ENCODE results near the gene NFATC2. TPM values are rescaled to one million over a fixed set of nuclear protein-coding genes. Genes with fewer than 3 reads are reported as not detected.

NFATC2 gene
- total and polyA plus RNA-seq, 2 of the 4 experiments (the other 2 are of a cell fraction): 0.18 to 0.38 TPM

GRCh38 chr20:51469578-51470498 lies 72.7 kb downstream of the NFATC2 start:
- H3K4ac ChIP-seq (ENCODE audit: low read depth, low read length): no peak overlapping the region
- no peak overlapping the region for H3K56ac ChIP-seq (ENCODE audit: extremely low read depth, insufficient read depth, low read length)
- ATAC-seq (ENCODE audit: low read depth) (no peak), DNase-seq (no peak)
- peak overlapping the region; percentile 1 for H2AFZ ChIP-seq (replicated peaks; ENCODE audit: low read length, poor library complexity)
- no TSS peak for BruUV-seq (replicated peaks)
- no peak overlapping the region for H3K27ac ChIP-seq (ENCODE audit: insufficient read depth, low read length)
- H4K5ac ChIP-seq (ENCODE audit: low read depth, low read length): no peak overlapping the region
- no peak overlapping the region for H2BK120ac ChIP-seq (ENCODE audit: low read depth, low read length)
- H4K20me1 ChIP-seq (ENCODE audit: insufficient read depth, low read length): no peaks in the 10 kb centered on the region
- H3K9ac ChIP-seq (ENCODE audit: low read depth, low read length): no peak overlapping the region
- ChIA-PET POLR2A (ENCODE audit: unreplicated experiment) (no interaction called here), CTCF (no interaction called here)
- no peak overlapping the region for H4K8ac ChIP-seq (ENCODE audit: low read depth in 2 of 2, low read length in 2 of 2)
- H2BK20ac ChIP-seq (ENCODE audit: low read depth, low read length): no peak overlapping the region
- no peak overlapping the region for H3K14ac ChIP-seq (replicated peaks; ENCODE audit: low read depth, low read length)
- no peaks in the 10 kb centered on the region for H3K27me3 ChIP-seq (ENCODE audit: control insufficient read depth, insufficient read depth, low read length)
- no peak overlapping the region for H3K4me3 ChIP-seq (ENCODE audit: insufficient read depth, low read depth, low read length)
- H3K9me1 ChIP-seq (ENCODE audit: insufficient read depth, low read length): no peaks in the 10 kb centered on the region
- H3K23ac ChIP-seq (ENCODE audit: low read depth, low read length): no peak overlapping the region
- in situ Hi-C loops (cut with MboI; ENCODE audit: low sequenced_read_pairs) (no loop called here), intact Hi-C loops (cut with micrococcal nuclease) (no loop called here), dilution Hi-C loops (cut with HindIII; ENCODE audit: low sequenced_read_pairs, unreplicated experiment) (no loop called here)
- H3K36me3 ChIP-seq (ENCODE audit: control insufficient read depth, insufficient read depth, low read length): no peaks in the 10 kb centered on the region
- H2BK15ac ChIP-seq (ENCODE audit: low read depth, low read length): no peak overlapping the region
- no peaks in the 10 kb centered on the region; the same call in 1 of the 2 replicates for H3K4me1 ChIP-seq (ENCODE audit: control insufficient read depth, insufficient read depth, low read length)
- H2AK5ac ChIP-seq (ENCODE audit: low read depth, low read length): no peak overlapping the region
- H3K18ac ChIP-seq (ENCODE audit: low read depth, low read length): no peak overlapping the region
- H3K9me3 ChIP-seq (ENCODE audit: control insufficient read depth, insufficient read depth, low read length): no peaks in the 10 kb centered on the region
- H2AK9ac ChIP-seq (replicated peaks; ENCODE audit: low read depth, low read length, poor library complexity): no peak overlapping the region
- WGBS, 2 experiments (ENCODE audit: extremely low coverage in 2 of 2, insufficient read length in 1 of 2): 100% methylated on average over 1 of the region's 11 CpGs; no CpG with 5 or more reads in 1 of the 2 experiments
- H3K4me2 ChIP-seq (ENCODE audit: low read depth, low read length): no peak overlapping the region
- no peak overlapping the region for H4K91ac ChIP-seq (ENCODE audit: insufficient read depth, low read depth, low read length)
- no peaks in the 10 kb centered on the region for H3K79me1 ChIP-seq (ENCODE audit: low read depth in 1 of 2, low read length in 2 of 2)
- no peak overlapping the region for H2BK5ac ChIP-seq (ENCODE audit: low read depth, low read length, poor library complexity, severe bottlenecking)
- TF ChIP-seq BHLHE40 (IDR thresholded peaks at IDR 0.05; ENCODE audit: low read depth, low read length) (no peak), RCOR1 (IDR thresholded peaks at IDR 0.05; ENCODE audit: insufficient replicate concordance, low read length) (no peak), CEBPB (IDR thresholded peaks at IDR 0.05; ENCODE audit: low read depth, low read length) (no peak), FOS (IDR thresholded peaks at IDR 0.05; ENCODE audit: low read depth, low read length) (no peak), NFE2L2 (IDR thresholded peaks at IDR 0.05; ENCODE audit: low read depth, low read length) (no peak), CHD1 (IDR thresholded peaks at IDR 0.05; ENCODE audit: low read depth, low read length) (no peak), MXI1 (IDR thresholded peaks at IDR 0.05; ENCODE audit: borderline replicate concordance, low read depth, low read length) (no peak), USF2 (IDR thresholded peaks at IDR 0.05; ENCODE audit: low read depth, low read length) (no peak), MAZ (IDR thresholded peaks at IDR 0.05; ENCODE audit: borderline replicate concordance, low read depth, low read length) (no peak), ELK1 (IDR thresholded peaks at IDR 0.05; ENCODE audit: borderline replicate concordance, low read depth, low read length) (no peak), POLR2A (IDR thresholded peaks at IDR 0.05; ENCODE audit: low read depth, low read length) (no peak), MAFK (IDR thresholded peaks at IDR 0.05; ENCODE audit: low read depth, low read length) (no peak), RFX5 (IDR thresholded peaks at IDR 0.05; ENCODE audit: low read depth, low read length) (no peak), CTCF (conservative IDR thresholded peaks at IDR 0.05; ENCODE audit: low read depth, low read length) (no peak), SMC3 (IDR thresholded peaks at IDR 0.05; ENCODE audit: low read depth, low read length) (no peak)

Measured in IMR-90 (cell line).